Activated CD8-positive, alpha-beta memory T cell treated with anti-CD3 and anti-CD28 coated beads for 36 hours (primary cell): ENCODE results near the gene LGALS9. TPM values are rescaled to one million over a fixed set of nuclear protein-coding genes. Genes with fewer than 3 reads are reported as not detected.
"Not testable (repeated sequence)": the region's sequence is repeated elsewhere in the genome, so short reads cannot be mapped to it uniquely, and the experiment has no call there.

ENCODE experiments used
- CTCF ChIA-PET: fragments of 350-600 bp; sonication (Branson Sonifier 250); formaldehyde crosslinking; loops from one replicate; lab custom pipeline; 2021; ENCODE audit warnings: antibody characterized with exemption; lab: Charles Lee
- POLR2A ChIA-PET: fragments of 350-600 bp; sonication (Branson Sonifier 250); formaldehyde crosslinking; loops from one replicate; lab custom pipeline; 2021; ENCODE audit warnings: antibody characterized with exemption; lab: Charles Lee
- total RNA-seq, 2 experiments: library from RNA; stranded (reverse); gene quantifications; one replicate each; pipeline ENCODE4 v1.2.3, GENCODE V29; 2021

The LGALS9 gene
- total RNA-seq, 2 experiments from 2014 or later = 8.4 TPM

DNA sequence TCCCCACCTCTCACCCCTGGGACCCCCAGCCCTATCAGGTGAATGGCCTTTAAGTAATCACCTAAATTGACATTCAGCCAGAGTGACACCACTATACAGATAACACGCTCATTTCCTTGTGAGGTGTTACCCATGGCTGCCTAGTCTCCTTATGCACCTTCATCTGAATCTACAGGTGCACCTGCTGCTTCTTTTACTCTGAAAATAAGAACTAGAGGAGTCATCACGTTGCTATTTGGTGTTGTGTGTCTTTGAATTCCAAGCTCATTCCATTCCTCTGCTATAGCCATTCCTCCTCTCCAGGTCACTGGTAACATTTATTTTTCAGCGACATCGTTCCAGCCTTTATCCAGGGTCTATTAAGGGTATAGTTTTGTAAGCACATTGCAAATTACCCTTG lies 9.8 kb downstream of the LGALS9 start:
- ChIA-PET CTCF (interaction anchor here (0.9 kb wide), 1 partner anchor 27 kb away, joined by 3 read pairs; no protein-coding TSS in a partner anchor), POLR2A (no interaction called here)

DNA sequence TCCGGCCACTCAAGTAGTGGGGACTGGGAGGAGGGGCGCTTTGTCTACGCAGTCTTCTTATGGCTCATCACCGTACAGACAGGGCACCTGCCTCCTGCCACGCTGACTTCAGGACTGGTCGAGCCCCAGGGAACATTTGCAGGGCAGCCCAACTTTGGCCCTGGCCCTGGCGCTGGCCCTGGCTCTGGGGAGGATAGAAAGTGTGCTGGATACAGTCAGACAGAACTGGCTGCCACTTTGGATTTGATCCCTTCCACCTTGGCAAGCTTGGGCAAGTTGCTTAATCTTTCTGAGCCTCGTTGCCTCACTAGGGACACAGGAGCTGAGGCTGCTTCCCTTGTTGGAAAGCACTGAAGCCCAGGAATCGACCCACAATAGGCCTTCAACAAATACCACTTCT lies 13.6 kb downstream of the LGALS9 start:
- ChIA-PET CTCF (no interaction called here), POLR2A (no interaction called here)

DNA sequence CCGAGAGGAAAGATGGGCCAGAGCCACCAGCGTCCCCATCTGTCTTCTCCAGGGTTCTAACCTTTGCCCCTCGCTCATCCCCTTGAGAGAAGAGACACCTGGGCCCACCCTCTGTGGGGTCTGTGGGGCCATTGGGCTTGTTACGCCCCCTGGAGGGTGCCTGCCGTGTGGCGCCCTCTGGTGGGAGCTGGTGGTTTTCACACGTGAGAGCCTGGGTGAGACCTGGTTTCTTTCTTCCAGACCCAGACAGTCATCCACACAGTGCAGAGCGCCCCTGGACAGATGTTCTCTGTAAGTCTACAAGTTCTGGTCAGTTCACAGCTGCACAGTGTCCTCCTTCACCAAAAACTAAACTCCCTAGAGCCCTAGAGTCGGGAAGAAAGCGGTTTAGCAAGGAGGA lies 14.6 kb downstream of the LGALS9 start:
- CTCF ChIA-PET = interaction anchor here (0.6 kb wide), 1 partner anchor 45 kb away, joined by 3 read pairs; no protein-coding TSS in a partner anchor
- POLR2A ChIA-PET = not testable (repeated sequence)

- ChIA-PET CTCF (interaction anchor here (0.6 to 1.3 kb wide), 2 partner anchors 43 to 46 kb away, joined by 3 read pairs; no protein-coding TSS in a partner anchor), POLR2A (no interaction called here)
Measured at GRCh38 chr17:27646232-27646631, 15.2 kb downstream of the LGALS9 start.

DNA sequence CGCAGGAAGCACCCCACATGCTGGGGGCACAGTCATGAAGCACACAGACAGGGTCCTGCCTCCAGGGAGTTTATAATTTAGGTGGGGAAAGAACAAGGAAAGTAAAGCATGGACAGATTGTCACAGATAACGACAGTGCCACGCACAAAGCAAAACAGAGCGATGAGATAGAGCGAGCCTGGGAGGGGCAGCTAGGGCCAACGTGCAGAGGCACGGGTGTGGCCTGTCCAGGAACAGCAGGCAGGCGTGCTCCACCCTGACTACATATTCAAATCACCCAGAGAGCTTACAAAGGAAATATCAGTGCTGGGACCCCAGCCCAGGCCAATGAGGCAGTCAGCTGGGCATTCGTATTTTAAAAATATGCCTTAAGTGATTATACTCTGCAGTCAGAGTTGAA lies 16.8 kb downstream of the LGALS9 start:
- POLR2A ChIA-PET = no interaction called here

DNA sequence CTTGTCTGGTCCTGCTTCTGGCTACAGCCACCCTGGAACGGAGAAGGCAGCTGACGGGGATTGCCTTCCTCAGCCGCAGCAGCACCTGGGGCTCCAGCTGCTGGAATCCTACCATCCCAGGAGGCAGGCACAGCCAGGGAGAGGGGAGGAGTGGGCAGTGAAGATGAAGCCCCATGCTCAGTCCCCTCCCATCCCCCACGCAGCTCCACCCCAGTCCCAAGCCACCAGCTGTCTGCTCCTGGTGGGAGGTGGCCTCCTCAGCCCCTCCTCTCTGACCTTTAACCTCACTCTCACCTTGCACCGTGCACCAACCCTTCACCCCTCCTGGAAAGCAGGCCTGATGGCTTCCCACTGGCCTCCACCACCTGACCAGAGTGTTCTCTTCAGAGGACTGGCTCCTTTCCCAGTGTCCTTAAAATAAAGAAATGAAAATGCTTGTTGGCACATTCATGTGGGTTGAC lies 18.2 kb downstream of the LGALS9 start:
- POLR2A ChIA-PET, CTCF ChIA-PET: not testable (repeated sequence)

More for the DNA sequence above, 16.8 kb downstream of the LGALS9 start:
- CTCF ChIA-PET = interaction anchor here (0.7 to 1.3 kb wide), 3 partner anchors 43 to 48 kb away, joined by 3 to 6 read pairs (median 3); no protein-coding TSS in a partner anchor

DNA sequence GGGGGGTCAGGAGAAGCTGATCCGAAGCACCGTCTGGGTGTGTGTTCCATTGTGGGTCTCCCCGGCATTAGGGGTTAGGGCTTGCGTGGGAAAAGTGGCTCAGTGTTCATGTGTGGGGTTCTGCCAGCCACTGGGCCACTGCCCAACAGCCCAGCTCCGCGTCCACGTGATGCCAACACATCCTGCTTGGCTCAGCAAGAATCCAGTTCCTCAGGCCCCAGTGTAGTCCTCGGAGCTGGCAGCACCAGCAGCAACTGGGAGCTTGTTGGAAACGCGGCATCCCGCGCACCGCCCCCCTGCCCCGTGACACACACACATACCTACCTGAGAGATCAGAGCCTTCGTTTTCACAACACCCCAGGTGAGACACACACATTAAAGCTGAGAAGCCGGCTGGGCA lies 18.9 kb downstream of the LGALS9 start:
- CTCF ChIA-PET = interaction anchor here (0.7 to 4.4 kb wide), 5 partner anchors 11 to 90 kb away, joined by 4 to 58 read pairs (median 7); no protein-coding TSS in a partner anchor
- POLR2A ChIA-PET = no interaction called here

- CTCF ChIA-PET = interaction anchor here (0.7 to 4.4 kb wide), 12 partner anchors 10 to 414 kb away, joined by 3 to 58 read pairs (median 4); no protein-coding TSS in a partner anchor
- POLR2A ChIA-PET = no interaction called here
Measured at GRCh38 chr17:27650836-27651235, 19.8 kb downstream of the LGALS9 start.

DNA sequence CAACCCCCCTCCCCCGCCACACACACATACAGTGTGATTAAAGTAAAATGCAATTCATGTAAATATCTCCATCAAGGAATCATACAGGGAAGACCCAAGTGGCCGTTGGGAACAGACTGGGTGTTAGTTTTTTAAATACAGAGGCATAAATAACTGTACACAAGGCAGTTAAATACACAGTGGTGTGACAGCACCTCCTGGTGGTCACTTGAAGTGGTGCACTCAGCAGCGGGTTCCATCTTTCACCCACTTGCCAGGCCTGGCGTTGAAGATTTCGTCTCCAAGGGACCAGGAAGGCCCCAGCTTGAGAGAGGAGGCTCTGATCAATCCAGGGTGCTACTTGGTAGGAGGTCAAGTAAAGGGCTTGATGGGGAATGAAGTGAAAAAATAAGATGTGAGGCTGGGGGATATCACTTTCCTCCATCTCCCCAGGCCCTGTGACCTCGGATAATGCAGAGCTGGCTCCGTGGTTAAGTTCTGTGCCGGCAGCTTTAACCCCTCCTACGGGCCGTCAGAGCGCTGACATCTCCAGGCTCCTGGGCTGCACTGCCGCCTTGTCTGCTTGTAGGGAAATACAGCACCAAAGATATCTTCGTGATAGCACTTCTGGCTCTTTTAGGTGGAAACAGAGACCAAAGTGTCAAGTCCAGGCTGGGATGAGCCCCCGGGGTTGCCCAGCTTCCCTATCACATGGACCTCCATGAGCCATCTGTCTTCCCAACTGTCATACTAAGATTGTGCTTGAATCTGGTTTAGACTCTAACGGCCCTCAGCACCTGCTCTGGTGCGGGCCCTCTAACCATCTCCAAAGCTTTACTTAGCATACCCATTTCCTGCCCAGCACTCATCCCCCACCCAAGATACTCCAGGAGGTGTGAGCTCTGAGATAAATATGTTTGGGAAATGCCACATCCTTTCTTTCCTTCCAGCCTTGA lies 20.7 kb downstream of the LGALS9 start:
- ChIA-PET POLR2A (no interaction called here), CTCF (interaction anchor here (0.8 to 4.4 kb wide), 10 partner anchors 9 to 415 kb away, joined by 3 to 58 read pairs (median 6); no protein-coding TSS in a partner anchor)

GRCh38 chr17:27653449-27653971 lies 22.5 kb downstream of the LGALS9 start:
- CTCF ChIA-PET = interaction anchor here (3.2 to 4.4 kb wide), 2 partner anchors 51 to 103 kb away, joined by 29 to 58 read pairs; no protein-coding TSS in a partner anchor
- POLR2A ChIA-PET = not testable (repeated sequence)

- CTCF ChIA-PET = interaction anchor here (0.6 to 3.2 kb wide), 14 partner anchors 9 to 418 kb away, joined by 3 to 29 read pairs (median 4); no protein-coding TSS in a partner anchor
- POLR2A ChIA-PET = no interaction called here
Measured at GRCh38 chr17:27654136-27654535, 23.1 kb downstream of the LGALS9 start.

GRCh38 chr17:27654654-27655524 lies 23.9 kb downstream of the LGALS9 start:
- ChIA-PET POLR2A (no interaction called here), CTCF (interaction anchor here (0.6 to 3.2 kb wide), 18 partner anchors 8 to 419 kb away, joined by 3 to 29 read pairs (median 4); no protein-coding TSS in a partner anchor)

- POLR2A ChIA-PET = not testable (repeated sequence)
- CTCF ChIA-PET = interaction anchor here (0.9 to 3.2 kb wide), 5 partner anchors 8 to 225 kb away, joined by 4 to 29 read pairs (median 6); no protein-coding TSS in a partner anchor
Measured at GRCh38 chr17:27655525-27656111, 24.6 kb downstream of the LGALS9 start.

- POLR2A ChIA-PET = not testable (repeated sequence)
- CTCF ChIA-PET = interaction anchor here (3.2 kb wide), 1 partner anchor 100 kb away, joined by 29 read pairs; no protein-coding TSS in a partner anchor
Measured at GRCh38 chr17:27656620-27657019, 25.6 kb downstream of the LGALS9 start.

DNA sequence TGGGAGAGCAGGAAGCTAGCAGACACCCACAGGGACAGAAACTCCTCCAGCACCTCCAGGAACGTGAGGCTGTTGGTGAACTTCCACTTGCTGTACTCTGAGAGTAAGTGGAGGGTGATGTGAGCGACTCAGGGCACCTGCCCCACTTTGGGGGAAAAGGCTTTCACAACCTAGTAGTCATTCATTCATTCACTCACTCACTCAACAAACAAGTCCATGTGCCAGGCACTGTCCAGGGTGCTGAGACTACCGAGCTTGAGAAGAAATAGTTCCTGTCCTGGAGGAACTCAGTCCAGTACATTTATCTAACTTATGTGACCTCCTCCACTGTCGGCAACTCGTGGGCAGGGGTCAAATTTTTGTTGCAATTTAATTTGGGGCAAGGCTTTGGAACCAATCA lies 26.6 kb downstream of the LGALS9 start:
- ChIA-PET POLR2A (no interaction called here), CTCF (interaction anchor here (1.0 kb wide), 1 partner anchor 141 kb away, joined by 3 read pairs; no protein-coding TSS in a partner anchor)

GRCh38 chr17:27659683-27660082 lies 28.7 kb downstream of the LGALS9 start:
- POLR2A ChIA-PET = no interaction called here

DNA sequence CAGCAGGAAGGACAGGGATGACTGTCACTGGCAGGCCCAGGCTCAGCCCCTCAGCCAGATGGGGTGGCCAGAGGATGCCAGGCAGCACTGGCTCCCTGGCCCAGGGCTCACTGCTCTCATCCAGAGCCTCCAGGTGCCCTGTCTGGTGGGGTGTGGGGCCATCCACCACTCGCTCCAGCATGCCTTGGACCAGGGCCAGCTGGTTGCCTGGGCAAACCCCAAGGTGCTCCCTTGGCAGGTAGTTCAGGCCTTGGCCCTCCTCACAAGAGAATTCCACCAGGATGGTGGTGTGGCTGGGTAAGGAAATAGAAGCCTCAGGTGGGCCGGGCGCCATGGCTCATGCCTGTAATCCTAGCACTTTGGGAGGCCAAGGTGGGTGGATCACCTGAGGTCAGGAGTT lies 29.4 kb downstream of the LGALS9 start:
- CTCF ChIA-PET = interaction anchor here (2.1 kb wide), 1 partner anchor 9 kb away, joined by 7 read pairs; no protein-coding TSS in a partner anchor

More at GRCh38 chr17:27659683-27660082, 28.7 kb downstream of the LGALS9 start:
- CTCF ChIA-PET = no interaction called here

More for the DNA sequence above, 29.4 kb downstream of the LGALS9 start:
- POLR2A ChIA-PET = no interaction called here
